Left hindlimb (tissue), 1 donor: ENCODE data around the gene SLC39A2.

Experiments used
- DNase-seq: peaks from one replicate; pipeline ENCODE4 v3.0.0-alpha.2; 2018

Gene SLC39A2

DNA sequence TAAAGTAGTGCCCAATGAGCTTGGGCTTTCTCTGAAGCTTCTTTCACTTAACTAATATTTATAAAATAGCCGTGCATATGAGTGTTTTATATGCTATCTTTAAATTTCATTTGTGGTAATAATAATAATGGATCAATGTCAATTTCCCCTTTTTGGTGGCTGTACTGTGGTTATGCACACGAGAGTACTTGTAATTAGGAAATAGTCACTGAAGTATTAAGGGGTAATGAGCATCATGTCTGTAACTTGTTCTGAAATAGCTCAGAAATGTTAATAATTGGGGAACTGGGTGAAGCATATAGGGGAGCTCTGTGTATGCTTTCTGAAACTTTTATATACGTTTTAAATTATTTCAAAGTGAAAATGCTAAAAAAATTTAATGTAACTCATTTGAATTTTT, 51.5 kb downstream of the SLC39A2 start:
- no peak for DNase-seq
